Measurements from ENCODE around the gene TGM5.

DNA sequence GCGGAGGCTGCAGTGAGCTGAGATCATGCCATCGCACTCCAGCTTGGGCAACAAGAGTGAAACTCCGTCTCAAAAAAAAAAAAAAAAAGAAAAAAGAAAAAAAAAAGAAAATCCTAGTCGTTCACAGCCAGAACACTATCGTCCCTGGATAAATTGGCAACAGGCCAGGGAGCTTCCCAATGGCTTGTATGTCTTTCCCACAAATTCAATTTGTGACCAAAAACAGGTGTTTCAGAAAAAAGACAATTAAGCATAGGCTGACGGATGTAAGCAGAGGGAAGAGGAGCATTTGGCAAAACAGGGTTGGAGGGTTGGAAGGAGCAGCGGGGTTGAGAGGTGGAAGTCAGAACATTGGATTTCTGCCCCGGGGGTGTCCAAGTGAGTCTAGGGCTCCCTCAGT is 54.4 kb downstream of the TGM5 start:
- TF ChIP-seq, protein P1, sequence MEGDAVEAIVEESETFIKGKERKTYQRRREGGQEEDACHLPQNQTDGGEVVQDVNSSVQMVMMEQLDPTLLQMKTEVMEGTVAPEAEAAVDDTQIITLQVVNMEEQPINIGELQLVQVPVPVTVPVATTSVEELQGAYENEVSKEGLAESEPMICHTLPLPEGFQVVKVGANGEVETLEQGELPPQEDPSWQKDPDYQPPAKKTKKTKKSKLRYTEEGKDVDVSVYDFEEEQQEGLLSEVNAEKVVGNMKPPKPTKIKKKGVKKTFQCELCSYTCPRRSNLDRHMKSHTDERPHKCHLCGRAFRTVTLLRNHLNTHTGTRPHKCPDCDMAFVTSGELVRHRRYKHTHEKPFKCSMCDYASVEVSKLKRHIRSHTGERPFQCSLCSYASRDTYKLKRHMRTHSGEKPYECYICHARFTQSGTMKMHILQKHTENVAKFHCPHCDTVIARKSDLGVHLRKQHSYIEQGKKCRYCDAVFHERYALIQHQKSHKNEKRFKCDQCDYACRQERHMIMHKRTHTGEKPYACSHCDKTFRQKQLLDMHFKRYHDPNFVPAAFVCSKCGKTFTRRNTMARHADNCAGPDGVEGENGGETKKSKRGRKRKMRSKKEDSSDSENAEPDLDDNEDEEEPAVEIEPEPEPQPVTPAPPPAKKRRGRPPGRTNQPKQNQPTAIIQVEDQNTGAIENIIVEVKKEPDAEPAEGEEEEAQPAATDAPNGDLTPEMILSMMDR (IDR thresholded peaks at IDR 0.05), result no peak
- no peak for TF ChIP-seq POLR2A (IDR thresholded peaks at IDR 0.05)

Measured in adrenal gland (tissue), 5 donors.